Smooth muscle cell (in vitro differentiated cells): ENCODE measurements around the gene ZNF827. TPM values are rescaled to one million over a fixed set of nuclear protein-coding genes. Genes with fewer than 3 reads are reported as not detected.

ENCODE experiments used
- DNase-seq: peaks from one replicate; lab custom pipeline; 2025; ENCODE audit not compliant: unreplicated experiment; lab: John Stamatoyannopoulos, UW
- H2AFZ ChIP-seq: fragments of 200-600 bp; sonication (generic); 2 replicates; pipeline ENCODE4 v1.6.0; 2016; ENCODE audit warnings: antibody characterized with exemption, low read depth, mild to moderate bottlenecking
- H3F3A ChIP-seq: fragments of 200-600 bp; sonication (generic); 2 replicates; pipeline ENCODE4 v1.6.0; 2017; ENCODE audit warnings: antibody characterized with exemption, low read depth
- H3K27ac ChIP-seq: fragments of 200-600 bp; sonication (generic); 2 replicates; pipeline ENCODE4 v1.5.1; 2016; ENCODE audit warnings: low read depth, mild to moderate bottlenecking
- H3K27me3 ChIP-seq: fragments of 200-600 bp; sonication (generic); 2 replicates; pipeline ENCODE4 v1.6.1; 2016; ENCODE audit warnings: low read depth, mild to moderate bottlenecking
- H3K36me3 ChIP-seq: fragments of 200-600 bp; sonication (generic); 2 replicates; pipeline ENCODE4 v1.5.1; 2016; ENCODE audit warnings: low read depth
- H3K4me1 ChIP-seq: fragments of 200-600 bp; sonication (generic); 2 replicates; pipeline ENCODE4 v1.5.1; 2016; ENCODE audit warnings: low read depth
- H3K4me2 ChIP-seq: fragments of 200-600 bp; sonication (generic); 2 replicates; pipeline ENCODE4 v1.6.0; 2016; ENCODE audit warnings: mild to moderate bottlenecking
- H3K4me3 ChIP-seq: fragments of 200-600 bp; sonication (generic); 2 replicates; pipeline ENCODE4 v1.5.1; 2016; ENCODE audit warnings: mild to moderate bottlenecking
- H3K79me2 ChIP-seq: fragments of 200-600 bp; sonication (generic); 2 replicates; pipeline ENCODE4 v1.6.0; 2016; ENCODE audit warnings: low read depth, mild to moderate bottlenecking
- H3K9ac ChIP-seq: fragments of 200-600 bp; sonication (generic); 2 replicates; pipeline ENCODE4 v1.6.0; 2016; ENCODE audit warnings: low read depth
- H3K9me3 ChIP-seq: fragments of 200-600 bp; sonication (generic); replicated peaks from 2 replicates; pipeline ENCODE4 v1.5.1; 2016; ENCODE audit warnings: low read depth
- H4K20me1 ChIP-seq: fragments of 200-600 bp; sonication (generic); 2 replicates; pipeline ENCODE4 v1.6.0; 2016; ENCODE audit warnings: low read depth
- WGBS: methylation state at CpG from one replicate; pipeline ENCODE4 v1.1.7; 2016; ENCODE audit warnings: low lambda C conversion rate; 5-methylcytosine and 5-hydroxymethylcytosine counted together
- polyA plus RNA-seq: library from polyadenylated mRNA; unstranded; fragments of >200 nt; fragmentation: Nextera tagmentation; extraction: Ambion mirVana; gene quantifications from 2 replicates; pipeline ENCODE4 v1.2.1, GENCODE V29; 2016
- total RNA-seq: library from RNA; depleted of rRNA; stranded (reverse); fragments of >200 nt; gene quantifications from 2 replicates; pipeline ENCODE4 v1.2.3, GENCODE V29; 2014
- TF ChIP-seq, protein P1 (sequence below): fragments of 200-600 bp; sonication (generic); IDR thresholded peaks from 2 replicates; pipeline ENCODE4 v1.5.1; 2017; ENCODE audit warnings: borderline replicate concordance, mild to moderate bottlenecking, antibody characterized with exemption; ENCODE audit not compliant: insufficient read depth, poor library complexity, severe bottlenecking

ZNF827 gene
- total and polyA plus RNA-seq, 2 experiments from 2014 or later: 6.5 to 12.8 TPM

DNA sequence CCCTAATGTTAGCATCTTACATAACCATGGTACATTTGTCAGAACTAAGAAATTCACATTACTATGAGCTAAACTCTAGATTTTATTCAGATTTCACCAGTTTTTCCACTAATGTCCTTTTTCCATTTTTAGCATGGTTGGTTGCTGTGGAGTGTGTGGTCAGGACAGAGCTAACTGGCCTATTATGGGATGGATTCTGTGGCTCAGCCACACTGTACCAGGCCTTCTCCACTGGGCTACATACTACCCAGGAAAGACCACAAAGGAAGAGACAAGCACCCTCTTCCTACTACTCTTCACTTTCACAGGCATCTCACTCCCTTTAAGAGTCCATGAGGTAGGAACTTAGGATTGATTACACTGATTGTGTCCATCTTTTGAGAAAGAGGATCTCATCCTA is 67.4 kb downstream of the ZNF827 start:
- no peaks in the 10 kb centered on the region for H3K27me3 ChIP-seq
- TF ChIP-seq, protein P1, sequence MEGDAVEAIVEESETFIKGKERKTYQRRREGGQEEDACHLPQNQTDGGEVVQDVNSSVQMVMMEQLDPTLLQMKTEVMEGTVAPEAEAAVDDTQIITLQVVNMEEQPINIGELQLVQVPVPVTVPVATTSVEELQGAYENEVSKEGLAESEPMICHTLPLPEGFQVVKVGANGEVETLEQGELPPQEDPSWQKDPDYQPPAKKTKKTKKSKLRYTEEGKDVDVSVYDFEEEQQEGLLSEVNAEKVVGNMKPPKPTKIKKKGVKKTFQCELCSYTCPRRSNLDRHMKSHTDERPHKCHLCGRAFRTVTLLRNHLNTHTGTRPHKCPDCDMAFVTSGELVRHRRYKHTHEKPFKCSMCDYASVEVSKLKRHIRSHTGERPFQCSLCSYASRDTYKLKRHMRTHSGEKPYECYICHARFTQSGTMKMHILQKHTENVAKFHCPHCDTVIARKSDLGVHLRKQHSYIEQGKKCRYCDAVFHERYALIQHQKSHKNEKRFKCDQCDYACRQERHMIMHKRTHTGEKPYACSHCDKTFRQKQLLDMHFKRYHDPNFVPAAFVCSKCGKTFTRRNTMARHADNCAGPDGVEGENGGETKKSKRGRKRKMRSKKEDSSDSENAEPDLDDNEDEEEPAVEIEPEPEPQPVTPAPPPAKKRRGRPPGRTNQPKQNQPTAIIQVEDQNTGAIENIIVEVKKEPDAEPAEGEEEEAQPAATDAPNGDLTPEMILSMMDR: no peak

DNA sequence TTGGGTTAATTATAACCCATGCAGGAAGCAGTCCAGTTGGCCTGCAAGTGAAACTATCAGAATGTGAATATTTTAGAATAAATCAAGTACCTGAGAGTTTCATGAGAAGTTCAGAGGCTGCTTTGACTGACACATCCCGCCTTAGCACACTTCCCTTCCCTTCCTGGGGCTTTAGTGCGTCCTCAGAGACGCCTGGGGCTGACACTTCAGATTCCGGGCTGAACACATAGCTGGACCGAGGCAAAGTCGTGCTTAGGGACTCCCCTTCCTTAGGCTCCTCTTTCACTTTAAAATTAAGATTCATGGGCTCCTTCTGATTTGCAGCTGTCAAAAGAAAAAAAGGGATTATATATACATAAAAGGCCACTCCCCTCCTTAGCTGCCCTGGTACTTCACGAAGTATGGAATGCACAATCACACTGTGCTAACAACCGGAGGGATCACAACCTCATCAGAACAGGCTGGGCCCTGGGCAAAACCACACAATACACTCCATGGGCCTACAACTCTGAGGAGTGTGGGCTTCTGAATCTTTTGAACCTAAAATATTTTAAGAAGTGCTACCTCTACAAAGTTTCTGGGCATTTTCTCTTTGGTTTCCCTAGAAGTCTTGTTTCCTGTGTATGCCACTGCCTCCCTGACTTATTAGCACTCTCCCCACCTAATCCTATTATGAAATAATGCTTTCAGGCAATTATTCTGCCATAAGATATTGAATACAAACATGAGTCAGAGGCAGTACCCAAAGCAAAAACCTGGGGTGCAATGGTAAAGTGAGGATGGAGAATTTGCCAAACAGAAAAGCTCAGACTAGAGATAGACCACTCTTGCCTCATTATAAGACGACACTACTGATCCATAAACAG is 68.2 kb downstream of the ZNF827 start:
- no peaks in the 10 kb centered on the region for H3K27me3 ChIP-seq
- H3K4me1 ChIP-seq: no peaks in the 10 kb centered on the region
- no peaks in the 10 kb centered on the region for H3K9me3 ChIP-seq
- peaks cover 28% of the 10 kb centered on the region for H4K20me1 ChIP-seq
- H3K79me2 ChIP-seq: no peaks in the 10 kb centered on the region
- no peaks in the 10 kb centered on the region for H3F3A ChIP-seq
- no peak overlapping the region for H2AFZ ChIP-seq
- H3K4me2 ChIP-seq: no peak overlapping the region
- no peak overlapping the region for H3K4me3 ChIP-seq
- WGBS: 87% methylated on average over 9 of the region's 9 CpGs
- no peak overlapping the region for H3K27ac ChIP-seq
- no peak overlapping the region for H3K9ac ChIP-seq
- DNase-seq: no peak
- no peaks in the 10 kb centered on the region for H3K36me3 ChIP-seq
- TF ChIP-seq, protein P1: no peak

More for the DNA sequence above, 67.4 kb downstream of the ZNF827 start:
- Histone ChIP-seq H2AFZ (no peak overlapping the region), H3K79me2 (no peaks in the 10 kb centered on the region), H4K20me1 (peaks cover 24% of the 10 kb centered on the region), H3F3A (no peaks in the 10 kb centered on the region), H3K9me3 (no peaks in the 10 kb centered on the region), H3K4me1 (no peaks in the 10 kb centered on the region), H3K36me3 (no peaks in the 10 kb centered on the region), H3K27ac (no peak overlapping the region), H3K4me2 (no peak overlapping the region), H3K4me3 (no peak overlapping the region), H3K9ac (no peak overlapping the region)
- no peak for DNase-seq

DNA sequence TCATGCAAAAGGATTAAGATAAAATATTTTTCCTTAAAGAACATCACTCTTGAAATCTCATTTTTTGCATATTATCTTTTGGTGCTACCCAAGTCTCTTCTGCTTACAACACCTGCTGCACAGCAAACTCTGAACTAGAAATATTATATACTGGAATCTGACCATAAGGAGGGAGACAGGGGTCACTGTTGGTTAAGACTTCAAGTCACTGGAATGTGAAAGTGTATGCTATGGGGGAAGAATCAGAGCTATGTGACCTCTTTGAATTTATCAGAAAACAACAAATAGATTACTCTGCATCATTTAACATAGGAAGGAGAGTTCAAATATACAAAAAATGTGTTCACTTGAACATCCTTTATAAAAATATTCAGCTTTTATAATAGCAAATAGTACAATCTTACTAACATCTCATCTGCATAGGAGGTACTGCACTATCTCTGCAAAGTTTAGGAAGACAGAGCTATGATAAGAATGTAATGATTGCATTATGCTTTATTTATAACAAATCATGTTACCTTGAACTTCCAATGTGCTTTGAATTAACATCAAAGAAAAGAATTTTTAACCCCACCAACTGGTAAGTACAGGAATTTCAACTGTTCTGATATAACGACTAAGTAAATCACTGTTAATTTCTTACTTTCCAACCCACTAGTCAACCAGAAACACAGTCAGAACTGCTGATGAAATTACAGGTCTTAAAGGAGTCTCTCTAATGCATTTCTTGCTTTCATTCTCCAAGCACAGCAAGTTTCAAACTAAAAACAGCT is 69.8 kb downstream of the ZNF827 start:
- H3K27me3 ChIP-seq: no peaks in the 10 kb centered on the region
- no peaks in the 10 kb centered on the region for H3K36me3 ChIP-seq
- no peak for DNase-seq
- H3K4me3 ChIP-seq: no peak overlapping the region
- peaks cover 25% of the 10 kb centered on the region for H4K20me1 ChIP-seq
- TF ChIP-seq, protein P1: no peak
- no peak overlapping the region for H2AFZ ChIP-seq
- H3K27ac ChIP-seq: no peak overlapping the region
- no peak overlapping the region for H3K9ac ChIP-seq
- no peak overlapping the region for H3K4me2 ChIP-seq
- H3K4me1 ChIP-seq: no peaks in the 10 kb centered on the region
- WGBS: 63% methylated on average over 1 of the region's 1 CpG
- H3K9me3 ChIP-seq: no peaks in the 10 kb centered on the region
- H3F3A ChIP-seq: no peaks in the 10 kb centered on the region
- no peaks in the 10 kb centered on the region for H3K79me2 ChIP-seq
